Ramos (cell line): ENCODE data around the gene ARTN.

Experiments used
- in situ Hi-C: fragments of 300-500 bp; cut with MboI; formaldehyde crosslinking; loops from one replicate; pipeline ENCODE4 v1.14.3; 2022; ENCODE audit warnings: low sequenced_read_pairs; ENCODE audit not compliant: unreplicated experiment

Gene ARTN

GRCh38 chr1:43968348-43968948, 34.8 kb downstream of the ARTN start:
- in situ Hi-C loops: no loop called here

GRCh38 chr1:43969416-43969745, 35.8 kb downstream of the ARTN start:
- in situ Hi-C loops: no loop called here

GRCh38 chr1:43969746-43970466, 36.3 kb downstream of the ARTN start, which contains the start of gene DPH2:
Gene DPH2 (plus strand): TSS chr1:43970010. CDS start chr1:43970176, 166 bp downstream.
- in situ Hi-C loops: no loop called here

GRCh38 chr1:43970502-43970901, 36.9 kb downstream of the ARTN start:
- in situ Hi-C loops: no loop called here

- in situ Hi-C loops: no loop called here
Measured at GRCh38 chr1:43970911-43971310, 37.3 kb downstream of the ARTN start.

- in situ Hi-C loops: no loop called here
Measured at GRCh38 chr1:43971336-43971980, 37.9 kb downstream of the ARTN start.

- in situ Hi-C loops: no loop called here
Measured at GRCh38 chr1:43973981-43974442, 40.4 kb downstream of the ARTN start.

- in situ Hi-C loops: no loop called here
Measured at GRCh38 chr1:43974443-43975248, 41.0 kb downstream of the ARTN start, which contains the start of gene ATP6V0B. Gene ATP6V0B (plus strand): TSS chr1:43974960. CDS start chr1:43975041, 81 bp downstream.

GRCh38 chr1:43975249-43975961, 41.8 kb downstream of the ARTN start:
- in situ Hi-C loops: no loop called here

- in situ Hi-C loops: no loop called here
Measured at GRCh38 chr1:43976045-43976444, 42.4 kb downstream of the ARTN start.

- in situ Hi-C loops: no loop called here
Measured at GRCh38 chr1:43976890-43977289, 43.3 kb downstream of the ARTN start.

GRCh38 chr1:43977376-43978263, 44.0 kb downstream of the ARTN start:
- in situ Hi-C loops: no loop called here

GRCh38 chr1:43978264-43978550, 44.6 kb downstream of the ARTN start:
- in situ Hi-C loops: no loop called here

- in situ Hi-C loops: no loop called here
Measured at GRCh38 chr1:43978551-43979260, 45.1 kb downstream of the ARTN start, which contains the start of gene B4GALT2. Gene B4GALT2 (plus strand): TSS chr1:43979210. CDS start chr1:43981161, 1,951 bp downstream.

GRCh38 chr1:43979261-43979527, 45.6 kb downstream of the ARTN start:
- in situ Hi-C loops: no loop called here

- in situ Hi-C loops: no loop called here
Measured at GRCh38 chr1:43979528-43980254, 46.1 kb downstream of the ARTN start.

- in situ Hi-C loops: no loop called here
Measured at GRCh38 chr1:43980255-43981134, 46.9 kb downstream of the ARTN start.
